Retinal pigment epithelial cell (primary cell): ENCODE measurements around the gene ZC3H12A.

Source experiments
- DNase-seq: peaks from one replicate; pipeline ENCODE4 v3.0.0-alpha.2; 2010; ENCODE audit warnings: low read depth
- H3K4me3 ChIP-seq: 2 replicates; pipeline ENCODE4 v1.5.1; 2011; ENCODE audit warnings: mild to moderate bottlenecking, low read length, control low read depth, moderate library complexity
- TF ChIP-seq, protein P1 (sequence below): conservative IDR thresholded peaks from 2 replicates; pipeline ENCODE4 v1.5.1; 2011; ENCODE audit warnings: low read depth, low read length, control low read depth, inconsistent platforms

Gene ZC3H12A

GRCh38 chr1:37465593-37466517, 8.5 kb upstream of the ZC3H12A start:
- peak; percentile 80 for DNase-seq
- no peak overlapping the region for H3K4me3 ChIP-seq
- TF ChIP-seq, protein P1, sequence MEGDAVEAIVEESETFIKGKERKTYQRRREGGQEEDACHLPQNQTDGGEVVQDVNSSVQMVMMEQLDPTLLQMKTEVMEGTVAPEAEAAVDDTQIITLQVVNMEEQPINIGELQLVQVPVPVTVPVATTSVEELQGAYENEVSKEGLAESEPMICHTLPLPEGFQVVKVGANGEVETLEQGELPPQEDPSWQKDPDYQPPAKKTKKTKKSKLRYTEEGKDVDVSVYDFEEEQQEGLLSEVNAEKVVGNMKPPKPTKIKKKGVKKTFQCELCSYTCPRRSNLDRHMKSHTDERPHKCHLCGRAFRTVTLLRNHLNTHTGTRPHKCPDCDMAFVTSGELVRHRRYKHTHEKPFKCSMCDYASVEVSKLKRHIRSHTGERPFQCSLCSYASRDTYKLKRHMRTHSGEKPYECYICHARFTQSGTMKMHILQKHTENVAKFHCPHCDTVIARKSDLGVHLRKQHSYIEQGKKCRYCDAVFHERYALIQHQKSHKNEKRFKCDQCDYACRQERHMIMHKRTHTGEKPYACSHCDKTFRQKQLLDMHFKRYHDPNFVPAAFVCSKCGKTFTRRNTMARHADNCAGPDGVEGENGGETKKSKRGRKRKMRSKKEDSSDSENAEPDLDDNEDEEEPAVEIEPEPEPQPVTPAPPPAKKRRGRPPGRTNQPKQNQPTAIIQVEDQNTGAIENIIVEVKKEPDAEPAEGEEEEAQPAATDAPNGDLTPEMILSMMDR, result no peak

DNA sequence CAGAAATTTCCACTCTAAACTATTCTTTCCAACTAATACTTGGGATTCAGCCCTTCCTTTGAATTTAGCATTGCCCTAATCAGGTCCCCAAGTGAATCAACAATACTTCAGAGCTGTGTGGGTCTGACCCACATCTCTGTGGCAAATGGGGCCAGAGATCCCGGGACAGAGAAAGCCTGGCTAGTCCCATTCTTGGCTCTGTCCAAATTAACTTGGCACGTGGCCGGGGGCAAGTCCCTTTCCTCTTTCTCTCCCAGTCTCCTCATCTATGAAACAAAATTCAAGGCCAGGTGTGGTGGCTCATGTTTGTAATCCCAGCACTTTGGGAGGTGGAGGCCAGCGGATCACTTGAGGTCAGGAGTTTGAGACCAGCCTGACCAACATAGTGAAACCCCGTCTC, 6.3 kb upstream of the ZC3H12A start:
- TF ChIP-seq, protein P1, result no peak
- no peak for DNase-seq
- H3K4me3 ChIP-seq, result no peak overlapping the region

GRCh38 chr1:37469386-37469785, 5.0 kb upstream of the ZC3H12A start:
- DNase-seq, result no peak
- TF ChIP-seq, protein P1, result no peak
- H3K4me3 ChIP-seq, result no peak overlapping the region

DNA sequence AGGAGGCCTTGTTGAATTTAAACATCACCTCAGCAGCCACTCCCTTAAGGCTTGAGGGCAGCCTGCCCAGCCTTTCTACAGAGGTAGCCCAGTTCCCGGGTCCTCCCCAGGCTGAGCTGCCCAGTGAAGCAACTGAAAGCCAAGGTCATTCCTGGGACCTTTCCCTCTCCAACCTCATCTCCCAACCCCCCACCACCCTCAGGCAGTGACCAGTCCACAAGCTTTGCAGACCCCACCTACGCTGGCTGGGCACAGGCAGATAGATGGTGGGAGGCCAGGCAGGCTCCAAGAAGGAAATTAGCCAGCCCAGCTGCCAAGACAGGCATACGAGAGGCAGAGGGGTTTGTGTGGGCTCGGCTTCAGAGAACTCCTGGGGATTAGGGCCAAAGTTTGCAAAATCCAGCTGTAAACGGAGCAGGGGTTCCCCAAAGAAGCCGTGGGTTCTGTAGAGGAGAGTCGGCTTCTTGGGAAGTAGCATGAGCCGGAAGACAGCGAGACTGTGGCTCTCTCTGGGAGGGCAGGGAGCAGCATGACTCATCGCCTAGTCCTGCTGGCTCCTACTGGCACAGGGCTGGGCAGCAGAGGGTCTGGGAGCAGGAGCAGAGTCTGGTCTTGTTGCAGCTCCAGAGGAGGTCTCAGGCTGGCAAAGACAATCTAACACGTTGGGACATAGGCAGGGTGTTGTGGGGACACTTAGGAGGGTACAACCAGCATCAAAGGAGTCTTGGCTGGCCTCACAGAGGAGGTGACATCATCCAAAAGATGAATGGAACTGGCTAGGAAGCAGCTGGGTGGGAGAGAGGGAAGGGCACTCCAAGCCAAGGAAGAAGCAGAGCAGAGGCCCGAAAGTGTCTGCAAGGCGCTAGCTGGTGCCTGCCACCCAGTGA, 2.8 kb upstream of the ZC3H12A start:
- peak; percentile 93 for DNase-seq

DNA sequence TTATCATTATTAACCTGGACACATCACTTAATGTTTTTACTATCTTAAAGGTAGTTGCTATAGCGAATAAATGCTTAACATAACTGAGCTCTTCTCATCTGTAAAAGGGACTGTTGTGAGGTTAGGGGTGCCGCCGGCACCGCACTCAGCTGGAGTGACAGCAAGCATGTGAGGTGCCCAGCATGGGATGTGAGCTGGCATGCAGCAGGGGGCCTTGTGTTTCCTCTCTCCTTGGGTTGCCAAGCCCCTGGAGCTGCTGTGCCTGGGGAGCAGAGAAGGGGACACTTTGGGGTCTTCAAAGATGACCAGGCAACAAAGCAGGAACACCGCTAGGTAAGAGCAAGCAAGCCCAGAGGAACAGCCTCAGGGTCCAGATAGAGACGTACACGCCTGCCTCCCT, 2.1 kb upstream of the ZC3H12A start:
- no peak for DNase-seq
- TF ChIP-seq, protein P1, result no peak

More for the DNA sequence above, 2.8 kb upstream of the ZC3H12A start:
- H3K4me3 ChIP-seq, result peak overlapping the region; percentile 33
- TF ChIP-seq, protein P1, result no peak

DNA sequence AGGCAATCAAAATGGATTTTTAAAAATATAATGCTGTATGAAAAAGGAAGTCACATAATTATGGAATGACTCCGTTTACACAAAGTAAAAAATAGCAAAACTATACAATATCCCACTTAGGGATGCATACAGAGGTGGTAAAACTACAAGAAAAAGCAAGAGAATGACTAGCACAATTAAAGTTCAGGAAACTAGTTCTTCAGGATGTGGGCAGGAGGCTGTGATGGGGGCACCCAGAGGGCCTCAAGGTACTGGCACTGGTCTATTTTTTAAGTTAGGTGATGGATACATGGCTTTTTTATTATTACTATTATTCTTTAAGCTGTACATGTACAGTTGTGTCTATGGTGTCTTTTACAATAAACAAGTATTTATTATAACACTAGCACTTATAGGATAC, 1.4 kb upstream of the ZC3H12A start:
- TF ChIP-seq, protein P1, result no peak
- DNase-seq, result no peak
- H3K4me3 ChIP-seq, result peak overlapping the region; percentile 93

More for the DNA sequence above, 2.1 kb upstream of the ZC3H12A start:
- H3K4me3 ChIP-seq, result peak overlapping the region; percentile 93
